Transverse colon (tissue), 3 donors: Measurements from ENCODE around the gene FAM78B.

ENCODE experiments used
- EP300 ChIP-seq: sonication (generic); formaldehyde crosslinking; IDR thresholded peaks from one replicate; pipeline ENCODE4 v1.6.1; 2017; ENCODE audit warnings: antibody characterized with exemption, low read depth
- POLR2A ChIP-seq: fragments of 450-650 bp; IDR thresholded peaks from one replicate; pipeline ENCODE4 v1.6.1; 2016; ENCODE audit warnings: antibody characterized with exemption, mild to moderate bottlenecking, moderate library complexity
- TF ChIP-seq, protein P1 (sequence below), 5 experiments: fragments of 200-600 bp in 3 of 5; fragments of 450-650 bp in 2 of 5; sonication (generic) in 3 of 5; IDR thresholded peaks; 1 replicate in 2 of 5; 2 replicates in 3 of 5; pipeline ENCODE4 v1.5.1; 2016 to 2017; ENCODE audit warnings: antibody characterized with exemption in 5 of 5, inconsistent platforms in 3 of 5, mild to moderate bottlenecking in 2 of 5, moderate library complexity in 1 of 5

DNA sequence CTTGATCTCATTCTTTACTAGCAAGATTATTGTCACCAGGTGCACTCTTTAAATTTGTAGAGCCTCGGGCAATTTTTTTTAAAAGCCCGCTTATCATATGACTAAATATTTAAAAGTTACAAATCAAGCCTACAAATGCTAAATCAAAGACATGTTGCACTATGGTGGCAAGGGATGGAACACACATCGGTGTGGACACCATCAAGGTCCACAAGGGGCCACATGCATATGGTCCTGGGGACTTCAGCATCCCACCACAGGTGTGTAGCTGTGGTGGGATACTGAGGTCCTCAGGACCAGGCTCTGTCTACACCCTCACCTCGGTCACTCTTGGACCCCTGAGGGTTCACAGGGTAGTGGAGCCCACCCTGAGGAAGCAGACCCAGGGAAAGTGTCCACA, 45.8 kb downstream of the FAM78B start:
- TF ChIP-seq, protein P1, sequence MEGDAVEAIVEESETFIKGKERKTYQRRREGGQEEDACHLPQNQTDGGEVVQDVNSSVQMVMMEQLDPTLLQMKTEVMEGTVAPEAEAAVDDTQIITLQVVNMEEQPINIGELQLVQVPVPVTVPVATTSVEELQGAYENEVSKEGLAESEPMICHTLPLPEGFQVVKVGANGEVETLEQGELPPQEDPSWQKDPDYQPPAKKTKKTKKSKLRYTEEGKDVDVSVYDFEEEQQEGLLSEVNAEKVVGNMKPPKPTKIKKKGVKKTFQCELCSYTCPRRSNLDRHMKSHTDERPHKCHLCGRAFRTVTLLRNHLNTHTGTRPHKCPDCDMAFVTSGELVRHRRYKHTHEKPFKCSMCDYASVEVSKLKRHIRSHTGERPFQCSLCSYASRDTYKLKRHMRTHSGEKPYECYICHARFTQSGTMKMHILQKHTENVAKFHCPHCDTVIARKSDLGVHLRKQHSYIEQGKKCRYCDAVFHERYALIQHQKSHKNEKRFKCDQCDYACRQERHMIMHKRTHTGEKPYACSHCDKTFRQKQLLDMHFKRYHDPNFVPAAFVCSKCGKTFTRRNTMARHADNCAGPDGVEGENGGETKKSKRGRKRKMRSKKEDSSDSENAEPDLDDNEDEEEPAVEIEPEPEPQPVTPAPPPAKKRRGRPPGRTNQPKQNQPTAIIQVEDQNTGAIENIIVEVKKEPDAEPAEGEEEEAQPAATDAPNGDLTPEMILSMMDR (IDR thresholded peaks at IDR 0.05) = no peak
- no peak for TF ChIP-seq POLR2A
- TF ChIP-seq EP300 = no peak
